Activated naive CD8-positive, alpha-beta T cell (primary cell): ENCODE measurements around the gene ST8SIA2.

Source experiments
- H3K27ac Mint-ChIP-seq: one replicate; pipeline ENCODE4 v1.8.0; 2021; ENCODE audit warnings: mixed read lengths
- H3K27me3 Mint-ChIP-seq: one replicate; pipeline ENCODE4 v1.8.0; 2021; ENCODE audit warnings: mixed read lengths
- H3K36me3 Mint-ChIP-seq: one replicate; pipeline ENCODE4 v1.8.0; 2021; ENCODE audit warnings: mixed read lengths
- H3K4me1 Mint-ChIP-seq: one replicate; pipeline ENCODE4 v1.8.0; 2021; ENCODE audit warnings: low read depth, mixed read lengths
- H3K4me3 Mint-ChIP-seq: one replicate; pipeline ENCODE4 v1.8.0; 2021; ENCODE audit warnings: mild to moderate bottlenecking, mixed read lengths
- H3K9me3 Mint-ChIP-seq: one replicate; pipeline ENCODE4 v1.8.0; 2021; ENCODE audit warnings: low read depth, mixed read lengths

ST8SIA2 gene

DNA sequence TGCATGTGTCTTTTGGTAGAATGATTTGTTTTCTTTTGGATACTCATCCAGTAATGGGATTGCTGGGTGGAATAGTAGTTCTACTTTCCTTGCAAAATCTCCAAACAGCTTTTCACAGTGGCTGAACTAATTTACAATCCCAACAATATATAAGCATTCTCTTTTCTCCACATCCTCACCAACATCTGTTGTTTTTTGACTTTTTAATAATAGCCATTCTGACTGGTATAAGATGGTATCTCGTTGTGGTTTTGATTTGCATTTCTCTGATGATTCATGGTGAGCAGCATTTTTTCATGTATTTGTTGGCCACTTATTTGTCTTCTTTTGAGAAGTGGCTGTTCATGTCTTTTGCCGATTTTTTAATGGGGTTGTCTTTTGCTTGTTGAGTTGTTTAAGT, 55.8 kb downstream of the ST8SIA2 start:
- Mint-ChIP-seq H3K4me1 (no peaks in the 10 kb centered on the region), H3K4me3 (no peak overlapping the region), H3K27ac (no peak overlapping the region), H3K27me3 (no peaks in the 10 kb centered on the region), H3K9me3 (no peaks in the 10 kb centered on the region), H3K36me3 (no peaks in the 10 kb centered on the region)

DNA sequence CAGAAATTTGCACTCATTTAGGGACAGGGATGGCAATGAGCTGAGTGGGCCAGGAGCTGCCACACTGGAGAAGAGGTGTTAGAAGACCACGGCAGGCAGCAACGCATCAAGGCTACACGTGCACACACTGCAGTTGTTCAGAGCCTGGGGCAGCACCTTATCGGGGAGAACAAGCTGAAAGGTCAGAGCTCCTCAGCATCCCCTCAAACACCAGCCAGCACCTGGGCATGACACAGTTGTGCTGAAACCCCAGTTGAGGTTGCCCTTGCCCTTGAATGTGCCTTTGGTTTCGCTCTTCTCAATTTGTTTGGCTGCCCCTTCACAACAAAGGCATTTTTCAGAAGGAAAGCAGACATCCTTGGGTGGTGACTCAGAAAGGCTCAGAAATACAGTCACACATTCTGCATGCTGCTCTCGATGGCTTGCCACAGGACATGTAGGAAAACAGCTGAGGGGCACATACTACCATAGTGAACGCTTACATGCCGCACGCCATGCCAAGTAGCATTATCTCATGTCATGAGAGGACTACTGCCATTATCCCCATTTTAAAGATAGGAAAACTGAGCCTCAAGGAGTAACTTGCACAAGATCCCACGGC, 57.6 kb downstream of the ST8SIA2 start:
- H3K4me3 Mint-ChIP-seq: no peak overlapping the region
- no peaks in the 10 kb centered on the region for H3K9me3 Mint-ChIP-seq
- no peaks in the 10 kb centered on the region for H3K4me1 Mint-ChIP-seq
- no peaks in the 10 kb centered on the region for H3K36me3 Mint-ChIP-seq
- no peak overlapping the region for H3K27ac Mint-ChIP-seq
- H3K27me3 Mint-ChIP-seq: no peaks in the 10 kb centered on the region

DNA sequence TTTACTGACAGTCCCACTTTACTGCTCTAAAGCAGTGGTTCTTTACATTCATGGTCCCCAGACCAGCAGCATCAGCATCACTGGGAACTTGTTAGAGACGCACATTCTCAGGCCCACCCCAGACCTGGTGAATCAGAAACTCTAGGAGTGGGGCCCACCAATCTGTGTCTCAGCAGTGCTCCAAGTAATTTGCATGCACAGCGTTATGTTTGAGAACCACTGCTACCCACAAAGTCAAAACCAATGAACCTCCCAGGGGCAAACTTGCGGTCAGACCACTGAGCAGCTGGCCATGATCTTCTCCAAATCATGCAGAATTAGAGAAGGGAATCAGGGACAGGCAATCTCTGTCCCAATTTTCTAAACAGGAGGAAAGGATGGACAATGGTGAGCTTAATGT, 58.5 kb downstream of the ST8SIA2 start:
- Mint-ChIP-seq H3K4me1 (no peaks in the 10 kb centered on the region), H3K27me3 (no peaks in the 10 kb centered on the region), H3K9me3 (no peaks in the 10 kb centered on the region), H3K4me3 (no peak overlapping the region), H3K36me3 (no peaks in the 10 kb centered on the region), H3K27ac (no peak overlapping the region)

DNA sequence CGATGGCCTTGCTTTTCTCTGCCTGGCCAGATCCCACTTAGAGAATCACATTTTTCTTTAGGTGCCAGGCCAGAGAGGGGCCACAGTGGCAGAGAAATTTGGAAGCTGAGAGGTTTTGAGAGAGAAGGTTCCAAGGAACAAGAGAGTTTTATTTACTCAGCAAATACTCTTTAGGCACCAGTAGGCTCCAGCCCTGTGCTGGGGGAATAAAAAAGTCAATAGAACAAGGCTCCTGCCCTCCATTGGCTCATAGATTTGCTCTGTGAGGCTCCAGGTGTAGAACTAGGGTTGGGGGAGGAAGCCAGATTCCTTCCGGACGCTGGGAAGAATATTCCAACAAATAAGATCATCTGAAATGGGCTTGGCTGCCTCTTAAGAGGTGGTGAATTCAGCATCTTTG, 59.9 kb downstream of the ST8SIA2 start:
- no peaks in the 10 kb centered on the region for H3K27me3 Mint-ChIP-seq
- H3K4me3 Mint-ChIP-seq: no peak overlapping the region
- H3K9me3 Mint-ChIP-seq: no peaks in the 10 kb centered on the region
- H3K4me1 Mint-ChIP-seq: no peaks in the 10 kb centered on the region
- H3K27ac Mint-ChIP-seq: no peak overlapping the region
- no peaks in the 10 kb centered on the region for H3K36me3 Mint-ChIP-seq

DNA sequence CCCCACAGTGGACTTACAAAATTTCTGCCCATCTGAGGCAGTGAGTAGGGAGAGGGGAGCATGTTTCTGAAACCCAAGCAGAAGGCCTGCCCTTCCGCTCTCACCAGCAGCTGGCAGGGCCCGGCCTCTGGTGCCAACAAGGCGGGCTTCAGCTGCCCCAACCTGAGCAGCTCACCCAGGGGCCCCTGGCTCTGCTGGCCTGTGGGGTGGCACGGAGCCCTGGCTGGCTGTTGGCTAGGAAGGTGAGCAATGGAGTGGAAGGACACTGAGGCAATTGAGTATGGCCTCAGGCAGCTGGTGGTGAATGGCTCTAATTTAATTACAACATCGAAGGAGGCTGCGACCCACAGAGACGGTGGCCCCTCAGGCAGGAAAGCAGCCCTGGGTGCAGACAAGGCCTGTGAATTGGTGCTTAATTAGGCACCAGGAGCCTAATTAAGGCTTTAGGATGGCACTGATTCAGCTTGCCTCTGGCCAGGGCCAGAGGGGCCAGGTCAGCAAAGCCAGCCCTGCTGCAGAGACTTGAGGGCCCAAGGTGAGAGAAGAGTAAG, 60.9 kb downstream of the ST8SIA2 start:
- H3K4me1 Mint-ChIP-seq: no peaks in the 10 kb centered on the region
- H3K4me3 Mint-ChIP-seq: no peak overlapping the region
- H3K27me3 Mint-ChIP-seq: no peaks in the 10 kb centered on the region
- no peaks in the 10 kb centered on the region for H3K36me3 Mint-ChIP-seq
- no peak overlapping the region for H3K27ac Mint-ChIP-seq
- H3K9me3 Mint-ChIP-seq: no peaks in the 10 kb centered on the region

DNA sequence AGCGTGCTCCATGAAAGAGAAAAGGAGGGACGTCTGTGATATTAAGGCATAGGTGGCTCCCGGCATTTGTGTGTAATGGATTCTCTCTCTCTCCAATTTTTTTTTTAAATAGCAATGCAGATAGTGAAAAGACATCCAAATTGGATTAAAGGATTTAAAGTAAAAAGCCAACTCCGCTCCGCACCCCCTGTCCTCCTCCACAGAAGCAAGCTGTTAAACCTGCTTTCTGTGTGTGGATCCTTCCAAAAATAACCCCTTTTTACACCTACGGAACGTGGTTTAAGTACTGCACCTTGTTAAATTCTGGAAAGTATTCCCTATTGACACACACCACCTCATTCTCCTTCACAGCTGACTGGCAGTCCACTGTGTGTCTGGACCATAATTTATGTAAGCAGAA, 61.6 kb downstream of the ST8SIA2 start:
- no peaks in the 10 kb centered on the region for H3K36me3 Mint-ChIP-seq
- H3K4me1 Mint-ChIP-seq: no peaks in the 10 kb centered on the region
- no peak overlapping the region for H3K27ac Mint-ChIP-seq
- H3K9me3 Mint-ChIP-seq: no peaks in the 10 kb centered on the region
- no peaks in the 10 kb centered on the region for H3K27me3 Mint-ChIP-seq
- no peak overlapping the region for H3K4me3 Mint-ChIP-seq

DNA sequence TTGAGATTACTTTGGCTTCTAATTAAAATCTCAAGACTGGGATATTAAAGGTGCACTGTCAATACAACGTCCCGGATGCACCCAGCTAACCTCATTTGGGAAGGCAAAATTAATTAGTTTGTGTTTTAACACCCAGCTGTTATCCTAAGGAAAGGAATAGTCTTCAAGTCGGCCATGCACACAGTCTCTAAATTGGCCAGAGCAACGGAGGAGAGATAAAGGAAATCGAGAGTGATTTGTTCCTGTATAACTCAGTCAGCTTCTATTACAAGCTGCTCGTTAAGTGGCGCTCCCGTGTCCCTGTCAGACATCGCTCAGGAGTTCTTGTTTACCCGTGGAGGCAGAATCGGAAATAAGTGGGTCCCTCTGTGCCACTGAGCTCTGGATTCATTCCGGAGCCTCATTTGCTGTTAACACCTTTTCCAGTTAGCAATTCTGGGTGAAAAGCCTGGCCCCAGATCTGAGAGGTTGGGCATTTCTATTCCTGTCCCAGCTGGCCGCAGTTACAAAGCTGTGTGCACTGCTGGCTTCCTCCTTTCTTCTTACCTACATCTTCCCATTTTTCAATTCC, 63.9 kb downstream of the ST8SIA2 start:
- no peaks in the 10 kb centered on the region for H3K27me3 Mint-ChIP-seq
- no peaks in the 10 kb centered on the region for H3K4me1 Mint-ChIP-seq
- H3K36me3 Mint-ChIP-seq: no peaks in the 10 kb centered on the region
- no peaks in the 10 kb centered on the region for H3K9me3 Mint-ChIP-seq
- H3K27ac Mint-ChIP-seq: no peak overlapping the region
- no peak overlapping the region for H3K4me3 Mint-ChIP-seq

DNA sequence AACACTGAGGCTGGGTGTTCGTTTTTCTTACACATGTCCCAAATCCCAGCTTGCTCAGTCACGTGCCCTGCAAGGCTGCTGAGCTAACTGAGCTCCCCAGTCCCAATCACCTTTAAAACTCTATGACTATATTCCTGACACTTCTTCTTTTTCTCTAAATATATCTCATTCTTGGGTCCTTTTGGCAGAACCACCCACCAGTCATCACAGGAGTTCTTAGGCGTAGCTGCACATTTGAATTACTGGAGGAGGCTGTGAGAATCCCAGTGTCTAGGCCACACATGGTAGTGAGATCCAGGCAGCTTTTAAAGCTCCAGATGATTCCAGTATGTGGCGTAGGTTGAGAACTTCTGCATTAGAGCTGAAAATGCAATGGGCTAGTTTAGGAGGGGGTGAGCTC, 66.3 kb downstream of the ST8SIA2 start:
- no peak overlapping the region for H3K27ac Mint-ChIP-seq
- no peaks in the 10 kb centered on the region for H3K36me3 Mint-ChIP-seq
- H3K4me3 Mint-ChIP-seq: no peak overlapping the region

DNA sequence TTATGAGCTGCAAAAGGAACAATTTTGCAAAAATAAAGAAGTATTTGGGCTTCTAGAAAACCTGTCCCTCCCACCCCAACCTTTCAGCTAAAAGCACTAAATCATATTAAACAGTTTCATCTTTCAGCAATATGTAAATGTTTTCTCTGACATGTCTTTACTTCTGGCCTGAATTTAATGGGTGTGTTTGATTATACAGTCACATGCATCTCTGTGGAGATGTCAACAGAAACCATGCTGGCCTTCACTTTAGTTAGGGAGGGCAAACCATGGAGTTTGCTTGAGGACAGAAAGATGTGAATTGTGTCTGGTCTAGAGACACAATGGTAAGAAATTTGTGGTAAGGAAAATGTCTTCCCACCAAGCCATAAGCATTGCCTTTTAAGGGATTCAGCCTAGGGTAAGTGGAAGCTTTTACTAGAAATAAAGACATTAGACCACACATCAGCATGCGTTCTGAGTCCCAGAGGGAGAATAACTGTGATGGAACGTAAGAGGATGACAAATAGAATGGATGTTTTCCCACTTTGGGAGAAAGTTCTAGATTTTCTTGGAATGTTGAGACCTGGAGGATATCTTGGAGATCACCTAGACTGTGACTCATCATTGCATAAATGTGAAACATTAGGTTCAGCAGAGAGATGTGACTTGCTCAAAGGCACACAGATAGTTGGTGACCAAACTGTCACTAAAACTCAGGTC, 68.9 kb downstream of the ST8SIA2 start:
- no peaks in the 10 kb centered on the region for H3K36me3 Mint-ChIP-seq
- H3K27ac Mint-ChIP-seq: no peak overlapping the region
- H3K27me3 Mint-ChIP-seq: no peaks in the 10 kb centered on the region
- no peaks in the 10 kb centered on the region for H3K4me1 Mint-ChIP-seq
- H3K9me3 Mint-ChIP-seq: no peaks in the 10 kb centered on the region
- H3K4me3 Mint-ChIP-seq: no peak overlapping the region

More for the DNA sequence above, 66.3 kb downstream of the ST8SIA2 start:
- Mint-ChIP-seq H3K9me3 (no peaks in the 10 kb centered on the region), H3K4me1 (no peaks in the 10 kb centered on the region), H3K27me3 (no peaks in the 10 kb centered on the region)

DNA sequence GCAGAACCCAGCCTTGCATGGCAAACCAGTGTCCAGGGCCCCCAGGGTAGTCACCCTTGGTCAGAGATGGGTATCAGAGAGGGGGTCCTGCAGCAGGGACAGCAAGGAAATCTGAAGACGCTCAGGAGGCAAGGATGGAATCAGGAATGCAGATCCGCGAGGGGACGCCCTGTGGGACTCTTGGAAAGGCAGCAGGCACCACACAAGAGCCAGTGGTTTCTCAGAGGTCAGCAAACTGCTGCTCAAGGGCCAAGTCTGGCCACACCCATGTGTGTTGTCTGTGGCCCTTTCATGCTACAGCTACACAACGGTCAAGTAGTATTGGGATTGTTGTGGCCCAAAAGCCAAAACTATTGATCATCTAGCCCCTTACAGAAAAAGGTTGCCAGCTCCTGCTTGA, 69.7 kb downstream of the ST8SIA2 start:
- Mint-ChIP-seq H3K9me3 (no peaks in the 10 kb centered on the region), H3K36me3 (no peaks in the 10 kb centered on the region), H3K27me3 (peaks cover under 1% of the 10 kb centered on the region), H3K4me3 (no peak overlapping the region), H3K4me1 (no peaks in the 10 kb centered on the region), H3K27ac (no peak overlapping the region)

DNA sequence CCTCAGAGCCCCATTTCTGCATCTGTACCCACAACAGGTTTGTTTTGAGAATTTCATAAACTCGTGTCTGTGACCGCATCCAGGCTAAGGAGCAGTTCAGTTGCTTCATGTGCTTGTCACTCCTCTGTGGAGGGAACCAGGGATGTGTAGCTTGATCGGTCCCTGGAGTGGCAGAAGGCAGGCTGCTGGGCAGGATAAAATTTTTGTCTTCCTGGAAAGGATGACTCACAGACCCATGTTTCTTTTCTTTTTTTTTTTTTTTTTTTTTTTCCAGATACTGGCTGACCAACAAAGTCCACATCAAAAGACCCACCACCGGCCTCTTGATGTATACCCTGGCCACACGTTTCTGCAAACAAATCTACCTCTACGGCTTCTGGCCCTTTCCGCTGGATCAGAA, 70.1 kb downstream of the ST8SIA2 start:
- Mint-ChIP-seq H3K27me3 (peaks cover 2% of the 10 kb centered on the region), H3K36me3 (no peaks in the 10 kb centered on the region), H3K4me3 (no peak overlapping the region), H3K27ac (no peak overlapping the region), H3K9me3 (no peaks in the 10 kb centered on the region), H3K4me1 (no peaks in the 10 kb centered on the region)

DNA sequence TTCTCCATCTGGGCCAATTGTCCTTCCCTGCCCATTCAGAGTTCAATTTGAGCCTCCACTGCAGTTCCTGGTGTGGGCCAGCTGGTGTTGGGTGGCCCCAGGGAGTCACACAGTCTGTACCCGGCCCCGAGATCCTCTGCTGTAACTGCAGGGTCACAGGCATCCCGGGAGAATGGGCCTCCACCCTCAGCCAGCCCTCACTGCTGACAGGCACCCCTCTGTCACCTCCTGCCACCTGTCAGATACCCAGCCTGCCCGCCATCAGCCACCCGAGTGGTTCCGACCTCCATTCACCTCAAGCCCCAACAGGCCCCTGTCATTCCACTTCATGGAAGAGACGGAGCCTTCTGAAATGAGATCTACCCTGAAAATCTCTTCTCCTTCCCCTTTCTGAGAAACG, 73.2 kb downstream of the ST8SIA2 start:
- Mint-ChIP-seq H3K27ac (no peak overlapping the region), H3K27me3 (peaks cover 2% of the 10 kb centered on the region), H3K9me3 (no peaks in the 10 kb centered on the region)

DNA sequence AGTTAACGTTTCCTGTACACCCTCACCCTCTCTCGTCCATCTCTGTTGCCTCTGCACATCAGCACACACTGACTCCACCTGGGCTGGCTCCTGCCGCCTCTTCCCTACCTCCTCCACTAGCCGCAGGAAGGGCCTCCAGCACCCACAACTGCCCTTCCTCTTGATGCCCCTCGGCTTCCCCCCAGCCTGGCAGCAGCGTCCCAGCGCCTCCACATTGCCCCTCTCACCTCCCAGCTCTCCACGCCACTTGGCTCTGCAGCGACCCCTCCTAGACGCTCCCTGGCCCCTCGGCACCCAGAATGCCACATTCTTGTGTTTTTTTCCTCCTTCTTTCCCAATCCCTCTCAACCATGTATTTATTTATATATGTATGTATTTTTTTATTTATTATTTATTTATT, 73.6 kb downstream of the ST8SIA2 start:
- Mint-ChIP-seq H3K4me1 (no peaks in the 10 kb centered on the region), H3K27me3 (peaks cover 2% of the 10 kb centered on the region), H3K9me3 (no peaks in the 10 kb centered on the region), H3K4me3 (no peak overlapping the region), H3K27ac (no peak overlapping the region), H3K36me3 (no peaks in the 10 kb centered on the region)

More for the DNA sequence above, 73.2 kb downstream of the ST8SIA2 start:
- H3K4me3 Mint-ChIP-seq: no peak overlapping the region
- no peaks in the 10 kb centered on the region for H3K4me1 Mint-ChIP-seq
- H3K36me3 Mint-ChIP-seq: no peaks in the 10 kb centered on the region

DNA sequence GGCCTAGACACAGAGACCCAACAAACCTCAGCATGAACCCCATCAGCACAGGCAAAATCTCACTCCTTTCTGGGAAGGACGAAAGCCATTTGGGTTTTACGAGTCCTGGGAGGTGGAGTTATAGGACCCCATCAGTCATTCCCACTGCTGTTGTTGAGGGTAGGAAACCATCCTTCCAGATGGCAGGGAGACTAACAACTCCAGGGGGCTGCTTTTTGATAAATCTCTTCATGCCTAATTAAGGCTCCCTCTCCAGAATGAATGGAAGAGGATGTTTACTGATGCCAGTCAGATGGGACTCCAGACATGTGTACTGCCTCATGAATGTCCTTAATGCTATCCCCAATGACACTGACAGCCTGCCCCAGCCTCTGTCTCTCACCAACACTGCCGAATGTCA, 75.3 kb downstream of the ST8SIA2 start:
- Mint-ChIP-seq H3K36me3 (no peaks in the 10 kb centered on the region), H3K9me3 (no peaks in the 10 kb centered on the region), H3K27ac (no peak overlapping the region), H3K4me3 (no peak overlapping the region), H3K4me1 (no peaks in the 10 kb centered on the region), H3K27me3 (peaks cover 2% of the 10 kb centered on the region)

DNA sequence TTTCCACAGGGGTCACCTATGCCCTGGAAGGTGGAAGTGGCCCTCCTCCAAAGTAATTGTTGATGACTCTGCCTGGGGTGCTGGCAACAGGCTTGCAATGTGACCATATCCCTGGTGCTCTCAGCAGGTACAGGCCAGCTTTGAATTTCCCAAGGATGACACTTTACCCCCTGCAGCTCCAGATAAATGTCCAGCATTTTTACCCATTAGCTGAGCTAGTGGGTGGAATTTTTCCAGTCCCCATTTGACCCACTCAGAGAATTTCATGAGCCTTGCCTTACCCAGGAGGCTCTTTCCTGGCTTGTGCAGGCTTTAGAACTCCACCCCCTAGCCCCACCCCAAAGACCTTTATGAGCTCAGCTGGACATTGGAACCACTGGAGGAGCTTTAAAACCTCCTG, 77.6 kb downstream of the ST8SIA2 start:
- H3K36me3 Mint-ChIP-seq: no peaks in the 10 kb centered on the region
- H3K27me3 Mint-ChIP-seq: peaks cover 5% of the 10 kb centered on the region
- H3K4me1 Mint-ChIP-seq: no peaks in the 10 kb centered on the region
- no peaks in the 10 kb centered on the region for H3K9me3 Mint-ChIP-seq
- no peak overlapping the region for H3K4me3 Mint-ChIP-seq
- H3K27ac Mint-ChIP-seq: no peak overlapping the region
